Epithelial cell of prostate (primary cell): ENCODE measurements around the gene REV1.

Experiments
- DNase-seq: peaks from one replicate; pipeline ENCODE4 v3.0.0-alpha.2; 2011; ENCODE audit warnings: low read depth, low spot score
- H3K27ac ChIP-seq: fragments of 450-650 bp; 2 replicates; pipeline ENCODE4 v1.5.1; 2017; ENCODE audit warnings: mild to moderate bottlenecking

Gene REV1

GRCh38 chr2:99458529-99458928, 31.3 kb downstream of the REV1 start:
- H3K27ac ChIP-seq = no peak overlapping the region
- no peak for DNase-seq

GRCh38 chr2:99451686-99452085, 38.1 kb downstream of the REV1 start:
- peak overlapping the region; percentile 2 for H3K27ac ChIP-seq
- DNase-seq = no peak

DNA sequence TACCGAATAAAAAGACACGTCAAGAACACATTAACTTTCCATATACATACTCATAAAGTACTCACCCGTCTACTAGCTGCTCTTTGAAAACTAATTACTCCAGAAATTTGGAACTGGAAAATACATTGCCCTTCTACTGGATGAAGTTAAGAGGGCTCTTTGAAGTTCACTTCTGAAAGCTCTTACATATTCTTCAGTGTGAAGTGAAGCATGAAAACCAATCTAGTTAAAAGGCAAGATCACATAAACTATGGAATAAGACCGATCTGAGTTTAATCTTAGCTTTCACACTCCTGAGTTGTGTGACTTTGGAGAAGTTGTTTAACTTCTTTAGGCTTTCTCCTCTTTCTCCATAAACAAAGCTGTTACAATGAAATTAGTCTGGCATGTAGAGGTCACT, 38.5 kb downstream of the REV1 start:
- H3K27ac ChIP-seq = peak overlapping the region; percentile 2
- no peak for DNase-seq

DNA sequence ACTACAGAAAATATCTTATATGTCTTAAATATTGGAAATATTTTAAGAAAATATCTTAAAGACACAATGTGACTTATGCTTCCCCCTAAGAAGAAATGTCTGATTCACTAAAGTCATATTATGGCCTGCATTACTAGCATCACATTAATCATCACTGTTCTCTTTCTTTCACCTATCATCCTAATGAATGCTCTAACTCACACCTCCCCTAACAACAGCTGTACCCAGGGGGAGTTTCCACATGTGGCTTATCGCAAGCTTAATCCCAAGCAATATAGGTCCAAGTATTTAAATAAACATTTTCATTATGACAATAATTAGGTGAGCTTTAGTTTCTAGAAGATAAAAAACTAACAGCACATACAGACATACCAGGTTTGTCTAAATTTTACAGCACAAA, 39.6 kb downstream of the REV1 start:
- H3K27ac ChIP-seq = peak overlapping the region; percentile 71
- DNase-seq = no peak

DNA sequence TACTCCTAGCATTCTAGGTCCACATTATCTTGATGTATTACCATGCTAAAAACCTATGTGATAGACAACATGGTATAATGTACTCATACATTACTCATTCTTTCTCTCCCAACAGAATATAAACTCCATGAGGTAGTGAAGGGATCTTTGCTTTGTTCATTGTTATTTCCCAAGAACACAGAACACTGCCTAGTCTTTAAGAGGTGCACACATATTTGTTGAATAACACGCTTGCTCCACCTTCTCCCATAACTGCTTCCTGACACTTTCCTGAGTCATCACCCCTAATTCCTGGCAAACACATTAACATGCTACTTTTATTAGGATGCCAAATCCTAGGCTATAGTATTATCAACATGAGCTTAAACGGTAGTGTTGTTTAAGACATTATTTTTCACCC, 41.3 kb downstream of the REV1 start:
- peak; percentile 84 for DNase-seq
- peak overlapping the region; percentile 71 for H3K27ac ChIP-seq

DNA sequence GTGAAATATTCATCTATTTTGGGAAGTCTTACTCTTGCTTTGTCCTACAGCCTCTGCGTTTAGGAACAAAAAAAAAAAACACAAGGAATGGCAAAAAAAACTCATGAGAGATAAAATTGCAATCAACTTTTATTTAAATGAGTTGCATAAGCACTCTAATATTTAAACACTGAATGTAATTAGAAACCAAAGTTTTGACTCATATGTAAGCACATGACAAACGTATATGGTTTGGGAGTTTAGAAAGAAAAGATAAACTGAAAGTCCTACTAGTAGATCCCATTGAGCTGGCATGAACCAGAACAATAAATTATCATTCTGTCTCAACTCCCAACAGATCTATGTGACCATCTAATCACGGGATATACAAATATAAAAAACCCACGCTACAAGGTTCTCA, 44.8 kb downstream of the REV1 start:
- DNase-seq = no peak
- H3K27ac ChIP-seq = no peak overlapping the region

DNA sequence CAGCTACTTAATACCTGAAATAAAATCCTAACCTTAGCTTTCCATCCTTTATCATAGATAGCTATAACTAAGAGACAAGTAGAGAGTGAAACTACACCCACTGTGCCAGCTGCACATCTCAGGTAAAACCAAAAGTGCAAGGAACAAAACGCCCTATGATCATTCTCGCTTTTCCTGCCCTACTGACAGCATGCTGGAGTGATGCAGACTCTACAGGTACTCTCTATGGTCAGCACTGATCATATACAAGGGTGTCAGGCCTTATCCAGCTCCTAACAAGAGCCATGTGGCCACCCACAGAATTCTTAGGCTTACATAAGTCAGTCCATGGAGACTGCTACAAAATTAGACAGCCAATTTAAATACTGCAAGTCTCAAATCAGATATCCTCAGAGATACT, 45.6 kb downstream of the REV1 start:
- no peak for DNase-seq
- no peak overlapping the region for H3K27ac ChIP-seq

- H3K27ac ChIP-seq = no peak overlapping the region
- DNase-seq = no peak
Observed at GRCh38 chr2:99442837-99443236, 47.0 kb downstream of the REV1 start.

DNA sequence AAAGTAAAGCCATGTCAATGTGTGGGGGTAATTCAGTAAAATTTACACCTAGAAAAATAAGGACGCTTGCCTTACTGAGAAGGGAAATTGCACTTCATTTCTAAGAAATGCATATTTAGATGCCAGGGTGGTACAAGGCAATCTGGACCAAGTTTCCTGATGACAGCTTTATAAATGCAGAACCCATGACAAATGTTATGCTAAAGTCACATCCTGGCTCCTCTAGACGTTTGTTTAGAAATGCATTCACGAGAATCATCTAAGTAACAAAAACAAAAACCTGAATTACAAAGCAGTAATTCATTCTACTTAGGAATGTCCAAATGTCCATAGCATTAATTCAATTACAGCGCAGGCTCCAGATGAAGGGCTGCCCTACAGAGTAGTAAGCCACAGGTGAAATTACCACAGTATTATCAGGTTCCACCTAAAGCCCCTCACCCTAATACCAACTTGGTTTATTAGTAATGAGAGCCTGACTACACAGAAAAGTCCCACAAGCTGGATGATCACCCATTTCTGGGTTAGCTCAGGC, 49.8 kb downstream of the REV1 start:
- no peak overlapping the region for H3K27ac ChIP-seq
- DNase-seq = no peak

DNA sequence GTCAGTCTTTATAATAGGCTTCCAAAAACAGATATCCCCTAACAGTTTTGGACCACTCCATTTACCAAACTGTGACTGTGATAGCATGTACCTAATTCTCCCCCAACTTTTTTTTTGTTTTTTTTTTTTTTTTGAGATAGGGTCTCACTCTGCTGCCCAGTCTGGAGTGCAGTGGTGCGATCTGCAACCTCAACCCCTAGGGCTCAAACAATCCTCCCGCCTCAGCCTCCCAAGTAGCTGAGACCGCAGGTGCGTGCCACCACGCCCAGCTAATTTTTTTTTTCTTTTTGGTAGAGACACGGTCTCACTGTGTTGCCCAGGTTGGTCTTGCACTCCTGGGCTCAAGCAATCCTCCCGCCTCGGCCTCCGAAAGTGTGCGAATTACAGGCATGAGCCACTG, 52.9 kb downstream of the REV1 start:
- no peak for DNase-seq
- H3K27ac ChIP-seq = no peak overlapping the region

DNA sequence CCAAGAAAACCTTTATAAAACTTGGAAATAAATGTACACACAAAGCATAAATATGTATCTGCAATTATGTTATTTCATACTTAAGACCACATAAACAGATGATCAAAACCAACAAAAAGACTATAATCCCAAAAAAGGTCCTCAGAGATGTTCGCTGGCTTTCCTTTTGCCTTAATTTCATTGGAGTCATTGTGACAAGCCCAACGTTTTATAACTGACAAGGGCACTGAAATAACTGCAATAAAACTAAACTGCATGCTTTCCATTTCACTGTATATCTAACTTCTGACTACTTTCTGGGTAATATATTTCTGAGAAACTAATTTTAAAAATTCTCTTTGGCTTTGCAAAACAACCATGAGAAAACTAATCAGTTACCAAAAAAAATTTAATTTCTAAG, 56.5 kb downstream of the REV1 start:
- H3K27ac ChIP-seq = no peak overlapping the region
- no peak for DNase-seq

DNA sequence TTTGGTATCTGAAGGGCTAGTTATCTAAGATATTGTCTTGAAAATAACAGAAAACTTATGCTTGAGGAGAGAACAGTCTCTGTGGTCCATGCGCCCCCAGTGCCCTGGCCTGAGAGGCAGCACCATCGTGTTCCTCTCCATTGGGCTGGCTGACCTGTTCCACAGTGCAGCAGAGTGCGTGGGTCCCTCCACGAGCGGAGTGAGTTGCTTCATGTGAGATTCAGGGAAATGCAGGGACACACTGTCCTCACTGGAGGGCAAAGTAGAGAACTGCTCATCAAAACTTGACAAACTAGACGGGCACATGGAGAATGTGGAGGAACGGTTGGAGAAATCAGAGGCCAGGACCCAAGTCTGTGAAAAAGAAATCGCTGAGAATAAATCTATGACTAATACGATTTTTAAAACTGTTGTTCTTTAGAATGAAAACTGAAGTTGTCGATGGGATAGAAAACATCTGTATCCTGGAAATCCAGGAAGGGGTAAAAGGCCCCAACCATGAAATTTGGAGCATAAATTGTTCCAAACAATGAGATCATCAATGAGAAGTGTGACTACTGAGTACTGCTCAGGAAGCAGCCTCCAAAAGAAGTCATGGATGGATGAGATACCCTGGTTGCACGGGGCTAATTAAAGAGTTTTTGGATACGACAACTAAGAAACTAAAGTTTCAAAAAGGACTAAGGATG, 58.1 kb downstream of the REV1 start:
- no peak overlapping the region for H3K27ac ChIP-seq
- no peak for DNase-seq

- DNase-seq = no peak
- H3K27ac ChIP-seq = no peak overlapping the region
Observed at GRCh38 chr2:99430614-99431291, 59.1 kb downstream of the REV1 start.

GRCh38 chr2:99425022-99425421, 64.8 kb downstream of the REV1 start:
- H3K27ac ChIP-seq = no peak overlapping the region
- DNase-seq = peak; percentile 6

DNA sequence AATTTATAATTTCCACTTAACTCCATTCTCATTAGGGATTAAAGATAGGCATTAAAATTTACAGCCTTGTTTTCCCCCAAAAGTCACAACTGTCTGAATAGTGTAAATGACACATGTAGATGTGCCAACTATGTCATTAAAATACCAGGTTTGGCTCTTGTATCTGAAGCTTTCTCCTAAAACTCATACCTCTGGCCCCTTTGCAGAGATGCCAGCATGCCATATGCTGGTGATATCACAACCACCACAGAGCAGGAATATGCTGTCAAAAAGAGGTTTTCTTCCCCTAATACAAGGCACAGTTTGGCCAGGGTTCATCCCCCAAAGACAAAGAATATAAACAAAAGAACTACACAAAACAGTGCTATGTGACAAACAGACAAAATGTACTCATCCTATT, 65.4 kb downstream of the REV1 start:
- no peak for DNase-seq
- H3K27ac ChIP-seq = no peak overlapping the region

GRCh38 chr2:99422599-99422998, 67.2 kb downstream of the REV1 start:
- no peak for DNase-seq
- H3K27ac ChIP-seq = no peak overlapping the region

GRCh38 chr2:99421469-99421868, 68.3 kb downstream of the REV1 start:
- no peak for DNase-seq
- H3K27ac ChIP-seq = no peak overlapping the region

GRCh38 chr2:99420751-99421299, 69.0 kb downstream of the REV1 start:
- no peak for DNase-seq
- H3K27ac ChIP-seq = no peak overlapping the region

DNA sequence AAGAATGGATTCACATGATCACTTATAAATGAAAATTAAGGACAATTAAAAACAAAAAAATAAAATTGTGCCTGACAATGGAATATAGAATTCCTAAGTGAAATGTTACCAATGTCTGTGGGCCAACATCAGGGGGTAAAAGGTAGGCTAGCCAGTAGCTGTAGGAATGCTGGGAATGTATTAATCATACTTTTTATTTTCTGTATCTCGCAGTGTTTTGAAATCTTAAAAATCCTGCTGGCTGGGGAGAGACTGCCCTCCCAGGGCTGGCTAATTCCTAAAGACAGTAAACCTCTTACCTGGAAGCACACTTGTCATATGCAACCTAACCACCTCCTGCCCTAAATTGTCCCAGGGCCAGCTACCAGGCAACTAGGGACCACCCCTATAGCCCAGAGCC, 69.8 kb downstream of the REV1 start:
- no peak overlapping the region for H3K27ac ChIP-seq
- no peak for DNase-seq

DNA sequence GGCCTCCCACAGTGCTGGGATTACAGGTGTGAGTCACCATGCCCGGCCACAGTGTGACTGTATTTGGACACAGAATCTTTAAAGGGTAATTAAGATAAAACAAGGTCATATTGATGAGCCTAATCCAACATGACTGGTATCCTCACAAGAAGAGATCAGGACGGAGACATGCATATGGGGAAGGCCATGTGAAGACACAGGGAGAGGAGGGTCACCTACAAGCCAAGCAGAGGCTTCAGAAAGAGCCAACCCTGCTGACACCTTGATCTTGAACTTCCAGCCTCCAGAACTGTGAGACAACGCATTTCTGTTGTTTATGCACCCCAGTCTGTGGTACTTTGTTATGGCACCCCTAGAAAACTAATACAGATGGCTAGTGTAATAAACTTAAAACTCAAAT, 72.4 kb downstream of the REV1 start:
- no peak overlapping the region for H3K27ac ChIP-seq
- no peak for DNase-seq

DNA sequence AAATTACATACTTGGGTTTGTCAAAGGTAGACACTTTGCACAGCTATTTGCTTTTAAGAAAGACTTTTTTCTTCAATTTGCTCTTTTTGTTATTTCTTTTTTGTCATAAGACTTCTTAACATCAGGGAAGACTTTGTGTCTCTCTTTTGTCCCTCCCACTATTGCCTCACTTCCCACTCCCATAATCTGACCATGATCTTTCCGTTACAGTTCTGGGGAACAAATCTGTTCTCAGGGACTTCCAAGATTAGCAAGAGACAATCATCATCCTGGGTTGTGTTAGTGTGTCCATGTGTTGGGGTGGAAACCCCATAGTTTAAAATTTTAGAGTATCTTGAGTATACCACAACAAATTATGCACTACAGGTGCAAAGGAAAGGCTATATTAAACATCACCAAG, 75.3 kb downstream of the REV1 start:
- no peak for DNase-seq
- H3K27ac ChIP-seq = no peak overlapping the region

GRCh38 chr2:99410276-99410675, 79.5 kb downstream of the REV1 start:
- no peak for DNase-seq
- no peak overlapping the region for H3K27ac ChIP-seq
